ENCODE measurements around the gene ARHGAP36. TPM values are rescaled to one million over a fixed set of nuclear protein-coding genes. Genes with fewer than 3 reads are reported as not detected.

ARHGAP36 gene
- total RNA-seq, 1 experiment from 2014 or later: not detected

DNA sequence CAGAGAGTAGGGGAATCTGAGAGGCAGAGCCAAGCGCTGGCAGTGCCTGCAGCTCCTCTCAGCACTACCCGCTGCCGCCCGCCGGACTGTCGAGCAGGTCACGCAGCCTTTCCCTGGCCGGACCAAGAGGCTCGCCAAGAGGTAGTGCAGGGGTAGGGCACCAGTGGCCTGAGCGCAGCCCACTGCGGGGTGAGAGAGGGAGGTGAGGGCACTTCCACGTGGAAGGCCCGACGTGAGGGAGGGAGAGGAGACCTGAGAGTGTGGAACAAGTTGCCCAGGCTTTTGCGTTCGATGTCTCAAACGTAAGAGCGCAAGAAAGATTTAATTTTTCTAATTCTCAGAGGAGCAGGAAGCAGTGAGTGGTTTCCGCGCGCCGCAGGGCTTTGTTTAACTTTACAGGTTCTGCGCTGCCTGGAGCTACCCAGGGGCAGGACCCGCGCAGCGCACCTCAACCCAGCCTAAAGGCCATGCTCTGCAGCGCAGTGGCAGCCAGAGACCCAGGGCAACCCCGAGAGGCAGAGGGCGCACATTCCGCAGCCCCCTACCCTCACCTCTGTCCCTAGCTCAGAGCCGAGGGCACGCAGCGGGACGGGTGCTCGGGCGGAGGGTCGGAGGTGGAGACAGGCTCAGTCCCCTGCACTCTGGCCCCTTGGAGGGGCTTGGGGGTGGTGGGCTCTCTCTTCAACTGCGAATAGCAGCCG lies 14.9 kb downstream of the ARHGAP36 start:
- H3K27ac ChIP-seq (ENCODE audit: low read length): no peak overlapping the region
- ATAC-seq: no peak
- in situ Hi-C loops (cut with HindIII; ENCODE audit: low pct_unique_long_range_greater_than_20kb, low sequenced_read_pairs) (no loop called here), intact Hi-C loops (cut with micrococcal nuclease; ENCODE audit: unreplicated experiment) (no loop called here)
- POLR2A ChIA-PET: no interaction called here
- BruUV-seq (replicated peaks): no TSS peak
- no peak overlapping the region for H3K4me3 ChIP-seq (ENCODE audit: low read depth in 2 of 2, low read length in 2 of 2)
- no peaks in the 10 kb centered on the region for H3K36me3 ChIP-seq (ENCODE audit: control insufficient read depth, insufficient read depth, low read length)
- CTCF ChIA-PET: no interaction called here
- H3K27me3 ChIP-seq (ENCODE audit: control insufficient read depth, insufficient read depth, low read length): peaks cover under 1% of the 10 kb centered on the region; the same call in 1 of the 2 replicates
- DNase-seq (ENCODE audit: low read depth, low spot score): no peak
- H3K9me3 ChIP-seq (ENCODE audit: control insufficient read depth, insufficient read depth, low read depth, low read length): no peaks in the 10 kb centered on the region
- no peaks in the 10 kb centered on the region for H3K4me1 ChIP-seq (ENCODE audit: control insufficient read depth, insufficient read depth, low read length)
- TF ChIP-seq SIN3A (IDR thresholded peaks at IDR 0.05; ENCODE audit: borderline replicate concordance, insufficient read depth, low read depth, low read length): no peak
- TF ChIP-seq, protein P1, sequence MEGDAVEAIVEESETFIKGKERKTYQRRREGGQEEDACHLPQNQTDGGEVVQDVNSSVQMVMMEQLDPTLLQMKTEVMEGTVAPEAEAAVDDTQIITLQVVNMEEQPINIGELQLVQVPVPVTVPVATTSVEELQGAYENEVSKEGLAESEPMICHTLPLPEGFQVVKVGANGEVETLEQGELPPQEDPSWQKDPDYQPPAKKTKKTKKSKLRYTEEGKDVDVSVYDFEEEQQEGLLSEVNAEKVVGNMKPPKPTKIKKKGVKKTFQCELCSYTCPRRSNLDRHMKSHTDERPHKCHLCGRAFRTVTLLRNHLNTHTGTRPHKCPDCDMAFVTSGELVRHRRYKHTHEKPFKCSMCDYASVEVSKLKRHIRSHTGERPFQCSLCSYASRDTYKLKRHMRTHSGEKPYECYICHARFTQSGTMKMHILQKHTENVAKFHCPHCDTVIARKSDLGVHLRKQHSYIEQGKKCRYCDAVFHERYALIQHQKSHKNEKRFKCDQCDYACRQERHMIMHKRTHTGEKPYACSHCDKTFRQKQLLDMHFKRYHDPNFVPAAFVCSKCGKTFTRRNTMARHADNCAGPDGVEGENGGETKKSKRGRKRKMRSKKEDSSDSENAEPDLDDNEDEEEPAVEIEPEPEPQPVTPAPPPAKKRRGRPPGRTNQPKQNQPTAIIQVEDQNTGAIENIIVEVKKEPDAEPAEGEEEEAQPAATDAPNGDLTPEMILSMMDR (IDR thresholded peaks at IDR 0.05): no peak
- TF ChIP-seq, protein P2, sequence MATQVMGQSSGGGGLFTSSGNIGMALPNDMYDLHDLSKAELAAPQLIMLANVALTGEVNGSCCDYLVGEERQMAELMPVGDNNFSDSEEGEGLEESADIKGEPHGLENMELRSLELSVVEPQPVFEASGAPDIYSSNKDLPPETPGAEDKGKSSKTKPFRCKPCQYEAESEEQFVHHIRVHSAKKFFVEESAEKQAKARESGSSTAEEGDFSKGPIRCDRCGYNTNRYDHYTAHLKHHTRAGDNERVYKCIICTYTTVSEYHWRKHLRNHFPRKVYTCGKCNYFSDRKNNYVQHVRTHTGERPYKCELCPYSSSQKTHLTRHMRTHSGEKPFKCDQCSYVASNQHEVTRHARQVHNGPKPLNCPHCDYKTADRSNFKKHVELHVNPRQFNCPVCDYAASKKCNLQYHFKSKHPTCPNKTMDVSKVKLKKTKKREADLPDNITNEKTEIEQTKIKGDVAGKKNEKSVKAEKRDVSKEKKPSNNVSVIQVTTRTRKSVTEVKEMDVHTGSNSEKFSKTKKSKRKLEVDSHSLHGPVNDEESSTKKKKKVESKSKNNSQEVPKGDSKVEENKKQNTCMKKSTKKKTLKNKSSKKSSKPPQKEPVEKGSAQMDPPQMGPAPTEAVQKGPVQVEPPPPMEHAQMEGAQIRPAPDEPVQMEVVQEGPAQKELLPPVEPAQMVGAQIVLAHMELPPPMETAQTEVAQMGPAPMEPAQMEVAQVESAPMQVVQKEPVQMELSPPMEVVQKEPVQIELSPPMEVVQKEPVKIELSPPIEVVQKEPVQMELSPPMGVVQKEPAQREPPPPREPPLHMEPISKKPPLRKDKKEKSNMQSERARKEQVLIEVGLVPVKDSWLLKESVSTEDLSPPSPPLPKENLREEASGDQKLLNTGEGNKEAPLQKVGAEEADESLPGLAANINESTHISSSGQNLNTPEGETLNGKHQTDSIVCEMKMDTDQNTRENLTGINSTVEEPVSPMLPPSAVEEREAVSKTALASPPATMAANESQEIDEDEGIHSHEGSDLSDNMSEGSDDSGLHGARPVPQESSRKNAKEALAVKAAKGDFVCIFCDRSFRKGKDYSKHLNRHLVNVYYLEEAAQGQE (IDR thresholded peaks at IDR 0.05; ENCODE audit: insufficient read depth in 1 of 2, low read depth in 2 of 2, low read length in 1 of 2): no peak
- no peak for TF ChIP-seq POLR2AphosphoS5 (IDR thresholded peaks at IDR 0.05; ENCODE audit: low read depth, low read length)
- no peak for TF ChIP-seq TCF7L2 (IDR thresholded peaks at IDR 0.05; ENCODE audit: low read depth, low read length)

DNA sequence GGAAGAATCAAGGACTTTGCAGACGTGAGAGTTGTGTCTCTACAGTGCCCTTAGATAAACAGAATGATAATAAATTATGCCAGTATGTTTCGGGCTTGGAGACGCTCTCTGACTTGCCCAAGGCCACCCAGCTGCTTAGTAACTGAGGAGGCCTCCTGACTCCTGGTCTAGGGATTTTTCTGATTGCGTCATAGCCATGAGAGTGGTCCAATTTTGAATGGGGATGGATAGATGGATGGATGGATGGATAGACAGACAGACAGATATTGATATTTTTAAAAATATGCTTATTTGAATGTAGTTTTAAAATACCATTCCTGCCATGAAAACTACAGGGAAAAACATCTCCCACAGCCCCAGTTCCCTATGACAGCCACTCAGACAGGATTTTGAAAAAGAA lies 15.5 kb downstream of the ARHGAP36 start:
- POLR2A ChIA-PET: no interaction called here
- Histone ChIP-seq H3K4me1 (ENCODE audit: control insufficient read depth, insufficient read depth, low read length) (no peaks in the 10 kb centered on the region), H3K27me3 (ENCODE audit: control insufficient read depth, insufficient read depth, low read length) (peaks cover 2% of the 10 kb centered on the region; the same call in 1 of the 2 replicates), H3K36me3 (ENCODE audit: control insufficient read depth, insufficient read depth, low read length) (no peaks in the 10 kb centered on the region), H3K4me3 (ENCODE audit: low read depth in 2 of 2, low read length in 2 of 2) (no peak overlapping the region), H3K9me3 (ENCODE audit: control insufficient read depth, insufficient read depth, low read depth, low read length) (no peaks in the 10 kb centered on the region), H3K27ac (ENCODE audit: low read length) (no peak overlapping the region)
- DNase-seq (ENCODE audit: low read depth, low spot score): no peak
- no peak for ATAC-seq
- in situ Hi-C loops (cut with HindIII; ENCODE audit: low pct_unique_long_range_greater_than_20kb, low sequenced_read_pairs): no loop called here
- no TSS peak for BruUV-seq (replicated peaks)
- CTCF ChIA-PET: no interaction called here
- TF ChIP-seq, protein P1 (IDR thresholded peaks at IDR 0.05): no peak
- no peak for TF ChIP-seq SIN3A (IDR thresholded peaks at IDR 0.05; ENCODE audit: borderline replicate concordance, insufficient read depth, low read depth, low read length)
- intact Hi-C loops (cut with micrococcal nuclease; ENCODE audit: unreplicated experiment): no loop called here
